PFSK-1 (cell line): ENCODE data around the gene TAF4B.

Experiments
- FOXP2 ChIP-seq: optimal IDR thresholded peaks from 2 replicates; pipeline ENCODE3; 2011; ENCODE audit warnings: borderline replicate concordance, control low read depth, inconsistent platforms; ENCODE audit not compliant: insufficient read depth; ENCODE audit errors: extremely low read length, extremely low read depth
- POLR2AphosphoS5 ChIP-seq: IDR thresholded peaks from 2 replicates; pipeline ENCODE4 v1.6.1; 2012; ENCODE audit warnings: low read depth, mild to moderate bottlenecking, control low read depth, low read length, moderate library complexity
- REST ChIP-seq, 2 experiments: IDR thresholded peaks; 2 replicates each; pipeline versions ENCODE4 v1.6.1 to v1.8.0; 2011 to 2012; ENCODE audit warnings: low read depth in 2 of 2, low read length in 2 of 2, control low read depth in 1 of 2, inconsistent platforms in 1 of 2, mild to moderate bottlenecking in 1 of 2, moderate library complexity in 1 of 2; ENCODE audit not compliant: insufficient read depth in 1 of 2
- SIN3A ChIP-seq: IDR thresholded peaks from 2 replicates; pipeline ENCODE4 v1.6.1; 2012; ENCODE audit warnings: mild to moderate bottlenecking, low read length, moderate library complexity, borderline replicate concordance; ENCODE audit not compliant: insufficient read depth
- TAF1 ChIP-seq: IDR thresholded peaks from 2 replicates; pipeline ENCODE4 v1.6.1; 2012; ENCODE audit warnings: low read length, control low read depth, borderline replicate concordance; ENCODE audit not compliant: insufficient read depth

The TAF4B gene

GRCh38 chr18:26335156-26335555, 108.9 kb downstream of the TAF4B start:
- TF ChIP-seq FOXP2, result no peak
- TF ChIP-seq POLR2AphosphoS5, result no peak
- no peak for TF ChIP-seq SIN3A
- TF ChIP-seq REST (IDR thresholded peaks at IDR 0.05; ENCODE audit: insufficient read depth in 1 of 2, low read depth in 2 of 2, low read length in 2 of 2), result no peak
- TF ChIP-seq TAF1, result no peak

- TF ChIP-seq REST (IDR thresholded peaks at IDR 0.05; ENCODE audit: insufficient read depth in 1 of 2, low read depth in 2 of 2, low read length in 2 of 2), result no peak
- no peak for TF ChIP-seq FOXP2
- no peak for TF ChIP-seq POLR2AphosphoS5
- no peak for TF ChIP-seq TAF1
- no peak for TF ChIP-seq SIN3A
Measured at GRCh38 chr18:26335571-26336487, 109.6 kb downstream of the TAF4B start.

GRCh38 chr18:26336572-26336971, 110.3 kb downstream of the TAF4B start:
- TF ChIP-seq SIN3A (no peak), TAF1 (no peak), FOXP2 (no peak), POLR2AphosphoS5 (no peak), REST (IDR thresholded peaks at IDR 0.05; ENCODE audit: insufficient read depth in 1 of 2, low read depth in 2 of 2, low read length in 2 of 2) (no peak)

- no peak for TF ChIP-seq TAF1
- TF ChIP-seq POLR2AphosphoS5, result no peak
- no peak for TF ChIP-seq REST (IDR thresholded peaks at IDR 0.05; ENCODE audit: insufficient read depth in 1 of 2, low read depth in 2 of 2, low read length in 2 of 2)
- TF ChIP-seq SIN3A, result no peak
- TF ChIP-seq FOXP2, result no peak
Measured at GRCh38 chr18:26342646-26343045, 116.4 kb downstream of the TAF4B start.

- TF ChIP-seq TAF1 (no peak), FOXP2 (no peak), REST (IDR thresholded peaks at IDR 0.05; ENCODE audit: insufficient read depth in 1 of 2, low read depth in 2 of 2, low read length in 2 of 2) (no peak), POLR2AphosphoS5 (no peak)
Measured at GRCh38 chr18:26350961-26351360, 124.7 kb downstream of the TAF4B start.
